Measurements from ENCODE around the gene CHRNA4. TPM values are rescaled to one million over a fixed set of nuclear protein-coding genes. Genes with fewer than 3 reads are reported as not detected.

CHRNA4 gene
- total RNA-seq, 3 donors from 2014 or later: not detected

GRCh38 chr20:63320616-63321147, 40.5 kb downstream of the CHRNA4 start:
- DNase-seq (ENCODE audit: low spot score in 2 of 2): no peak
- peaks cover 0 to 49% of the 10 kb centered on the region in 2 donors for H3K27me3 ChIP-seq
- no peak overlapping the region for H3K4me3 ChIP-seq
- no peaks in the 10 kb centered on the region for H3K36me3 ChIP-seq
- H3K4me1 ChIP-seq: no peaks in the 10 kb centered on the region
- TF ChIP-seq POLR2A (IDR thresholded peaks at IDR 0.05) (no peak), CTCF (IDR thresholded peaks at IDR 0.05) (no peak), POLR2AphosphoS5 (IDR thresholded peaks at IDR 0.05) (no peak)
- H3K9me3 ChIP-seq: no peaks in the 10 kb centered on the region
- intact Hi-C loops (cut with DNase I; ENCODE audit: low total_unique reads): no loop called here
- no peak overlapping the region for H3K27ac ChIP-seq

DNA sequence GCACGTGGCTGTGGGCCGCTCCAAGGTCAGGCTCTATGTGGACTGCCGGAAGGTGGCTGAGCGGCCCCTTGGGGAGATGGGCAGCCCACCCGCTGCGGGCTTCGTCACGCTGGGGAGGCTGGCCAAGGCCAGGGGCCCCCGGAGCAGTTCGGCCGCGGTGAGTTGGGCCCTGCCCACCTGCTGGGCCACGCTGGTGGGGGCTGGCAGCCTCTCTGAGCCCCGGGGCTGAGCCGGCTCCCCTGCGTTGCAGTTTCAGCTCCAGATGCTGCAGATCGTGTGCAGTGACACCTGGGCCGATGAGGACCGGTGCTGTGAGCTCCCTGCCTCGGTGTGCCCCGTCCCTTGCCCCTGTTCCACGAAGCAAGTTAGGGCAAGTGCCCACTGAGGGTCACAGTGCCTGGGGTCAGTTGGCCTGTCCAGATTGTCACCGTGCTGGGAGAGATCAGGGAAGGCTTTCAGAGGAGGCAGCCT, 41.1 kb downstream of the CHRNA4 start:
- no peaks in the 10 kb centered on the region for H3K36me3 ChIP-seq
- H3K4me3 ChIP-seq: no peak overlapping the region
- H3K27ac ChIP-seq: no peak overlapping the region
- H3K4me1 ChIP-seq: no peaks in the 10 kb centered on the region
- intact Hi-C loops (cut with DNase I; ENCODE audit: low total_unique reads): no loop called here
- no peak for DNase-seq (ENCODE audit: low spot score in 2 of 2)
- TF ChIP-seq POLR2AphosphoS5 (IDR thresholded peaks at IDR 0.05) (no peak), POLR2A (IDR thresholded peaks at IDR 0.05) (no peak), CTCF (IDR thresholded peaks at IDR 0.05) (no peak)
- peaks cover 0 to 45% of the 10 kb centered on the region in 2 donors for H3K27me3 ChIP-seq
- no peaks in the 10 kb centered on the region for H3K9me3 ChIP-seq

GRCh38 chr20:63319164-63320040, 41.7 kb downstream of the CHRNA4 start:
- TF ChIP-seq CTCF (IDR thresholded peaks at IDR 0.05) (no peak), POLR2AphosphoS5 (IDR thresholded peaks at IDR 0.05) (no peak), POLR2A (IDR thresholded peaks at IDR 0.05) (no peak)
- Histone ChIP-seq H3K27me3 (peaks cover 0 to 38% of the 10 kb centered on the region in 2 donors), H3K4me1 (no peaks in the 10 kb centered on the region), H3K9me3 (no peaks in the 10 kb centered on the region), H3K4me3 (no peak overlapping the region), H3K36me3 (no peaks in the 10 kb centered on the region), H3K27ac (no peak overlapping the region)
- DNase-seq (ENCODE audit: low spot score in 2 of 2): no peak
- intact Hi-C loops (cut with DNase I; ENCODE audit: low total_unique reads): no loop called here

DNA sequence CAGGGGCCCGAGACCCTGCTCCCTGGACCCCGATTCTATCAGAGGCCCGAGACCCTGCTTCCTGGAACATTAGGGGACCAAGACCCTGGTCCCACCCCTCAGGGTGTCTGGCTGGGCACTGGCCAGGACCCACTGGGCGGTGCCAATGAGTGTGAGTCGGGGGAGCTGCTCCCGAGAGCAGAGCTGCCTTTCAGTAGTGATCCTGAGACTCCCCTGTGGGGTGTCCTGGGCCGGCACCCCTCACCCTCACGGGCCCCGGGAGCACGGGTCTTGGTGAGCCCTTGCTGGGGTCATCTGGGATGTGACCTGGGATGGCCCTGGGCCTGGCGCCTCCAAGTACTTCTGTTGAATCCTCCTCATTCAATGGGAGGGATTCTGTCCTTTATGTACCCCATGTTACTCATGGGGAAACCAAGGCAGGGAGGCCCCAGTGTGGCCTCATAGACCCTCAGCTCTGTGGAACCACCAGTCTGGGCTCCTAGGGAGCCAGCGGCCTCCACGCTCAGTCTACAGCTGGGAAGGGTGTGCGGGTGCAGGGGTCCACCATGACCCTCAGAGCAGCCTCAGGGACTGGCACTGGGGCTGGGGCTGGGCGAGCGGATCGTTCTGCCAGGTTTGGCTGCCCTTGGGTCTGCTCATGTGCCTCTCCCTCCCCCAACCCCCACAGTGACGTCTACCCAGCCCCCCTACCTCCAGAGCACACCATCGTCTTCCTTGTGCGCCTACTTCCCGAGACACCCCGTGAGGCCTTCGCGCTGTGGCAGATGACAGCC, 42.6 kb downstream of the CHRNA4 start:
- Histone ChIP-seq H3K36me3 (no peaks in the 10 kb centered on the region), H3K27me3 (peaks cover 0 to 40% of the 10 kb centered on the region in 2 donors), H3K9me3 (no peaks in the 10 kb centered on the region), H3K4me3 (no peak overlapping the region), H3K4me1 (no peaks in the 10 kb centered on the region), H3K27ac (no peak overlapping the region)
- no peak for TF ChIP-seq POLR2AphosphoS5 (IDR thresholded peaks at IDR 0.05)
- TF ChIP-seq POLR2A (IDR thresholded peaks at IDR 0.05): no peak
- no peak for TF ChIP-seq CTCF (IDR thresholded peaks at IDR 0.05)
- intact Hi-C loops (cut with DNase I; ENCODE audit: low total_unique reads): no loop called here
- DNase-seq (ENCODE audit: low spot score in 2 of 2): no peak
